HepG2 (cell line): ENCODE results near the gene HSF4. TPM values are rescaled to one million over a fixed set of nuclear protein-coding genes. Genes with fewer than 3 reads are reported as not detected.

ENCODE experiments used
- ATF6 ChIP-seq: sonication (generic); formaldehyde crosslinking; conservative IDR thresholded peaks from 2 replicates; pipeline ENCODE4 v1.4.0; 2020; ENCODE audit warnings: missing genetic modification reagents
- FLYWCH1 ChIP-seq: sonication (generic); formaldehyde crosslinking; IDR thresholded peaks from 2 replicates; pipeline ENCODE4 v1.8.1; 2023; ENCODE audit warnings: mild to moderate bottlenecking, missing genetic modification reagents
- GPN1 ChIP-seq: sonication (generic); formaldehyde crosslinking; IDR thresholded peaks from 2 replicates; pipeline ENCODE4 v1.5.1; 2020; ENCODE audit warnings: missing genetic modification reagents, borderline replicate concordance
- GTF2F1 ChIP-seq: fragments of 150-350 bp; IDR thresholded peaks from 2 replicates; pipeline ENCODE4 v1.6.1; 2014; ENCODE audit warnings: low read length
- HMG20B ChIP-seq: conservative IDR thresholded peaks from 2 replicates; pipeline ENCODE4 v1.6.1; 2016; ENCODE audit warnings: missing genetic modification reagents, missing compliant biosample characterization
- NCOA5 ChIP-seq: sonication (generic); formaldehyde crosslinking; IDR thresholded peaks from 2 replicates; pipeline ENCODE4 v1.4.0; 2020; ENCODE audit warnings: missing genetic modification reagents
- NRL ChIP-seq: sonication (generic); formaldehyde crosslinking; IDR thresholded peaks from 2 replicates; pipeline ENCODE4 v1.5.0; 2020; ENCODE audit warnings: missing genetic modification reagents, mild to moderate bottlenecking, moderate library complexity, borderline replicate concordance
- PHF5A ChIP-seq: IDR thresholded peaks from one replicate; pipeline ENCODE4 v1.6.1; 2018; ENCODE audit warnings: low read depth, missing genetic modification reagents; ENCODE audit not compliant: unreplicated experiment
- POLR2A ChIP-seq, 2 experiments: IDR thresholded peaks; 2 replicates each; pipeline ENCODE4 v1.6.1; 2011; ENCODE audit warnings: low read depth in 2 of 2, low read length in 2 of 2, mild to moderate bottlenecking in 1 of 2, moderate library complexity in 1 of 2; ENCODE audit not compliant: insufficient read depth in 1 of 2
- PRPF4 ChIP-seq: fragments of 200-400 bp; formaldehyde crosslinking; IDR thresholded peaks from 2 replicates; pipeline ENCODE4 v1.6.1; 2016; ENCODE audit warnings: low read length, low read depth; ENCODE audit not compliant: poor library complexity, severe bottlenecking
- REXO4 ChIP-seq: sonication (generic); formaldehyde crosslinking; IDR thresholded peaks from 2 replicates; pipeline ENCODE4 v1.8.0; 2022; ENCODE audit warnings: missing genetic modification reagents, mild to moderate bottlenecking, borderline replicate concordance
- SALL1 ChIP-seq: sonication (generic); formaldehyde crosslinking; IDR thresholded peaks from 2 replicates; pipeline ENCODE4 v1.8.0; 2022; ENCODE audit warnings: mild to moderate bottlenecking, missing genetic modification reagents
- SIN3B ChIP-seq: fragments of 150-350 bp; IDR thresholded peaks from 2 replicates; pipeline ENCODE4 v1.6.1; 2014; ENCODE audit warnings: low read length
- SKI ChIP-seq: fragments of 450-650 bp; IDR thresholded peaks from one replicate; pipeline ENCODE4 v1.6.1; 2018; ENCODE audit warnings: mild to moderate bottlenecking; ENCODE audit not compliant: partially characterized antibody
- TCF7 ChIP-seq: sonication (generic); IDR thresholded peaks from 2 replicates; pipeline ENCODE4 v1.6.1; 2016; ENCODE audit warnings: antibody characterized with exemption, low read depth
- ZNF256 ChIP-seq: sonication (generic); formaldehyde crosslinking; conservative IDR thresholded peaks from 2 replicates; pipeline ENCODE4 v1.4.0; 2020; ENCODE audit warnings: missing genetic modification reagents
- ZNF274 ChIP-seq: sonication (generic); formaldehyde crosslinking; IDR thresholded peaks from 2 replicates; pipeline ENCODE4 v1.5.1; 2020; ENCODE audit warnings: mild to moderate bottlenecking, missing genetic modification reagents
- ZNF569 ChIP-seq: sonication (generic); formaldehyde crosslinking; IDR thresholded peaks from 2 replicates; pipeline ENCODE4 v1.5.0; 2020; ENCODE audit warnings: mild to moderate bottlenecking, missing genetic modification reagents, moderate library complexity, borderline replicate concordance
- polyA plus RNA-seq, 8 experiments: library from polyadenylated mRNA; depleted of rRNA in 3 of 8; stranded (reverse) in 7 of 8; unstranded in 1 of 8; fragments of >200 nt; fragmentation: Illumina TruSeq in 4 of 8; extraction: Trizol in 4 of 8; gene quantifications; 2 replicates each; pipeline versions ENCODE4 v1.2.1 to v1.2.3, GENCODE V29; 2011 to 2016; ENCODE audit warnings: low read depth in 4 of 8, missing spikeins in 1 of 8, mixed read lengths in 1 of 8; ENCODE audit not compliant: insufficient read depth in 1 of 8
- total RNA-seq, 5 experiments: library from RNA; depleted of rRNA; stranded (reverse); fragments of >200 nt; fragmentation: Illumina TruSeq; extraction: Trizol; gene quantifications; 2 replicates each; pipeline ENCODE4 v1.2.3, GENCODE V29; 2016; ENCODE audit warnings: low read depth in 1 of 5
- TF ChIP-seq, protein P1 (sequence below): sonication (generic); formaldehyde crosslinking; IDR thresholded peaks from 2 replicates; pipeline ENCODE4 v1.9.0; 2021; ENCODE audit warnings: missing genetic modification reagents, mild to moderate bottlenecking, borderline replicate concordance
- TF ChIP-seq, protein P2 (sequence below): sonication (generic); formaldehyde crosslinking; IDR thresholded peaks from 2 replicates; pipeline ENCODE4 v1.4.0; 2020; ENCODE audit warnings: missing genetic modification reagents
- TF ChIP-seq, protein P3 (sequence below): sonication (generic); formaldehyde crosslinking; IDR thresholded peaks from 2 replicates; pipeline ENCODE4 v1.5.0; 2020; ENCODE audit warnings: missing genetic modification reagents
- TF ChIP-seq, protein P4 (sequence below): sonication (generic); formaldehyde crosslinking; IDR thresholded peaks from 2 replicates; pipeline ENCODE4 v1.4.0; 2020; ENCODE audit warnings: missing genetic modification reagents, mild to moderate bottlenecking, borderline replicate concordance

The HSF4 gene
- total and polyA plus RNA-seq, 2 of the 13 experiments (the other 11 are each of a cell fraction or from before 2014, with no cell fraction given): 3.5 to 16.9 TPM

DNA sequence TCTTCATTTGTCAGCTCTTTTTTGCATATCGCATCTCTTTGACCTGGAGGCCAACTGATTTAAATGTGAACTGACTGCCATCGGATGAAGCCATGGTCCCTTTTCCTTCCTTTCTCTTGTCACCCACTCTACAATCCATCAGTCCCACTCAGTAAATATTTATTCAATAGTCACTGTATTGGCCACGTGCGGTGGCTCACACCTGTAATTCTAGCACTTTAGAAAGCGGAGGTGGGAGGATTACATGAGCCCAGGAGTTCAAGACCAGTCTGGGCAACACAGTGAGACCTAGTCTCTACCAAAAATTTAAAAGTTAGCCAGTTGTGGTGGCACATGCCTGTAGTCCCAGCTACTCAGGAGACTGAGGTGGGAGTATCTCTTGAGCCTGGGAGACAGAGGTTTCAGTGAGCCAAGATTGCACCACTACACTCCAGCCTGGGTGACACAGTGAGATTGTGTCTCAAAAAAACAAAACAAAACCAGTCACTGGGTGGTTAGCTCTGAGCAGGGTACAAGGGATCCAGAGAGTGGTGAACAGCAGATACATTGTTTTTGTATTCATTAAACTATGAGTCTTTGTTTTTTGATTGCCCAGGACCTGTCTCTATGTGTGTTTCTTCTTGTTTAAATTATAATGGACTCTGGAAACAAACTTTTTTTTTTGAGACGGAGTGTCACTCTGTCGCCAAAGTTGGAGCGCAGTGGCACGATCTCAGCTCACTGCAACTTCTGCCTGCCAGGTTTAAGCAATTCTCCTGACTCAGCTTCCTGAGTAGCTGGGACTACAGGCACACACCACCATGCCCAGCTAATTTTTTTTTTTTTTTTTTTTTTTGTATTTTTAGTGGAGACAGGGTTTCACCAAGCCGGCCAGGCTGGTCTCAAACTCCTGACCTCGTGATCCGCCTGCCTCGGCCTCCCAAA, 47.9 kb upstream of the HSF4 start (continued):
- TF ChIP-seq, protein P1, sequence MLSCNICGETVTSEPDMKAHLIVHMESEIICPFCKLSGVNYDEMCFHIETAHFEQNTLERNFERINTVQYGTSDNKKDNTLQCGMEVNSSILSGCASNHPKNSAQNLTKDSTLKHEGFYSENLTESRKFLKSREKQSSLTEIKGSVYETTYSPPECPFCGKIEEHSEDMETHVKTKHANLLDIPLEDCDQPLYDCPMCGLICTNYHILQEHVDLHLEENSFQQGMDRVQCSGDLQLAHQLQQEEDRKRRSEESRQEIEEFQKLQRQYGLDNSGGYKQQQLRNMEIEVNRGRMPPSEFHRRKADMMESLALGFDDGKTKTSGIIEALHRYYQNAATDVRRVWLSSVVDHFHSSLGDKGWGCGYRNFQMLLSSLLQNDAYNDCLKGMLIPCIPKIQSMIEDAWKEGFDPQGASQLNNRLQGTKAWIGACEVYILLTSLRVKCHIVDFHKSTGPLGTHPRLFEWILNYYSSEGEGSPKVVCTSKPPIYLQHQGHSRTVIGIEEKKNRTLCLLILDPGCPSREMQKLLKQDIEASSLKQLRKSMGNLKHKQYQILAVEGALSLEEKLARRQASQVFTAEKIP (CRISPR knock-in tag): no peak
- no peak for TF ChIP-seq PRPF4
- TF ChIP-seq SIN3B: no peak
- TF ChIP-seq TCF7: no peak
- TF ChIP-seq GTF2F1: no peak
- TF ChIP-seq REXO4 (CRISPR knock-in tag): no peak
- TF ChIP-seq ZNF274: no peak
- no peak for TF ChIP-seq NCOA5 (CRISPR knock-in tag)
- TF ChIP-seq, protein P2, sequence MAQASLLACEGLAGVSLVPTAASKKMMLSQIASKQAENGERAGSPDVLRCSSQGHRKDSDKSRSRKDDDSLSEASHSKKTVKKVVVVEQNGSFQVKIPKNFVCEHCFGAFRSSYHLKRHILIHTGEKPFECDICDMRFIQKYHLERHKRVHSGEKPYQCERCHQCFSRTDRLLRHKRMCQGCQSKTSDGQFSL (CRISPR knock-in tag): no peak
- TF ChIP-seq, protein P3, sequence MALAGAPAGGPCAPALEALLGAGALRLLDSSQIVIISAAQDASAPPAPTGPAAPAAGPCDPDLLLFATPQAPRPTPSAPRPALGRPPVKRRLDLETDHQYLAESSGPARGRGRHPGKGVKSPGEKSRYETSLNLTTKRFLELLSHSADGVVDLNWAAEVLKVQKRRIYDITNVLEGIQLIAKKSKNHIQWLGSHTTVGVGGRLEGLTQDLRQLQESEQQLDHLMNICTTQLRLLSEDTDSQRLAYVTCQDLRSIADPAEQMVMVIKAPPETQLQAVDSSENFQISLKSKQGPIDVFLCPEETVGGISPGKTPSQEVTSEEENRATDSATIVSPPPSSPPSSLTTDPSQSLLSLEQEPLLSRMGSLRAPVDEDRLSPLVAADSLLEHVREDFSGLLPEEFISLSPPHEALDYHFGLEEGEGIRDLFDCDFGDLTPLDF (CRISPR knock-in tag): no peak
- no peak for TF ChIP-seq ATF6 (CRISPR knock-in tag)
- no peak for TF ChIP-seq HMG20B (CRISPR knock-in tag)
- no peak for TF ChIP-seq FLYWCH1
- TF ChIP-seq NRL (CRISPR knock-in tag): no peak
- TF ChIP-seq GPN1 (CRISPR knock-in tag): no peak
- TF ChIP-seq, protein P4, sequence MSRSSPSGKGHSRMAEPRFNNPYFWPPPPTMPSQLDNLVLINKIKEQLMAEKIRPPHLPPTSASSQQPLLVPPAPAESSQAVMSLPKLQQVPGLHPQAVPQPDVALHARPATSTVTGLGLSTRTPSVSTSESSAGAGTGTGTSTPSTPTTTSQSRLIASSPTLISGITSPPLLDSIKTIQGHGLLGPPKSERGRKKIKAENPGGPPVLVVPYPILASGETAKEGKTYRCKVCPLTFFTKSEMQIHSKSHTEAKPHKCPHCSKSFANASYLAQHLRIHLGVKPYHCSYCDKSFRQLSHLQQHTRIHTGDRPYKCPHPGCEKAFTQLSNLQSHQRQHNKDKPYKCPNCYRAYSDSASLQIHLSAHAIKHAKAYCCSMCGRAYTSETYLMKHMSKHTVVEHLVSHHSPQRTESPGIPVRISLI: peak; percentile 57; the same call in 1 of the 2 replicates
- no peak for TF ChIP-seq SKI
- no peak for TF ChIP-seq ZNF569
- no peak for TF ChIP-seq PHF5A (CRISPR knock-in tag)
- no peak for TF ChIP-seq POLR2A (IDR thresholded peaks at IDR 0.05; ENCODE audit: insufficient read depth in 1 of 2, low read depth in 2 of 2, low read length in 2 of 2)
- TF ChIP-seq ZNF256: no peak
- TF ChIP-seq SALL1 (CRISPR knock-in tag): no peak; the same call in 1 of the 2 replicates
